Erythroblast (primary cell): Measurements from ENCODE around the gene DRC1.

Experiments
- GATA1 ChIP-seq: IDR thresholded peaks from 2 replicates; pipeline ENCODE4 v1.6.1; 2011; ENCODE audit warnings: low read depth, mild to moderate bottlenecking, control low read depth, low read length, moderate library complexity
- POLR2A ChIP-seq: IDR thresholded peaks from 2 replicates; pipeline ENCODE4 v1.6.1; 2011; ENCODE audit warnings: mild to moderate bottlenecking, low read length

DNA sequence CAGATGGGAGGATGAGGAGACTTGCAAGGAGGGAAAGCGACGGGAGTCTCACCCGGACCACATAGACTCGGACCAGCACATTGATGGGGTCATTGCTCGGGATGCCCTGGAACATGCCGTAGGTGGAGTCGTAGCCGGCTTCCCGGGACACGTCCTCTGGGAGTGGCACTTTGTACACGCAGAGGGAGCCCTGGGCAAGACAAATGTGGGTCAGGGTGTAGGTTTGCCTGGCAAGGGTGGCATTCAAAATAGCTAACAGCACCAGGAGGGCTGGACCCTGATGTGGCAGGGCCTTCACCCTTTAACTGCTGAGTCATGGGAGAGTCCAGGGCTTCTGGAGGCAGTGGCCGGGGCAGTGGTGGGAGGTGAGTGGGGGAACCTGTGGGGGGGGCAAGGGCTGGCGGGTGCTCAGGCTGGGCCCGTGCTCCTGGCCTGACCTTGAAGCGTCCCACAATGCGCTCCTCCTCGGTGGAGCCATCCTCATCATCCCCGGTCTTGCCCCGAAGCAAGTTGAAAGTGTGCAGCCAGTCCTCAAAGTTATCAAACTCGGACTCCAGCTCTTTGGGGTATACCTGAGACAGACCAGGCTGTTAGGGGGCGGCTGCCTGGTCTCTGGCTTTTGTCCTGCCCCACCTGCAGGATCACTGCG lies 65.1 kb downstream of the DRC1 start:
- TF ChIP-seq POLR2A (no peak), GATA1 (no peak)
